ENCODE data around the gene TMEM135.

Gene TMEM135

GRCh38 chr11:87317441-87317840 is 279.7 kb downstream of the TMEM135 start:
- no peak for DNase-seq

- no peak for DNase-seq
These were observed 282.4 kb downstream of the TMEM135 start for GRCh38 chr11:87320123-87320522.

GRCh38 chr11:87322568-87322967 is 284.8 kb downstream of the TMEM135 start:
- no peak for DNase-seq

- no peak for DNase-seq
These were observed 286.2 kb downstream of the TMEM135 start for GRCh38 chr11:87323899-87324298.

GRCh38 chr11:87324817-87325489 is 287.2 kb downstream of the TMEM135 start:
- no peak for DNase-seq

GRCh38 chr11:87325490-87325872 is 287.7 kb downstream of the TMEM135 start:
- no peak for DNase-seq

GRCh38 chr11:87326594-87326993 is 288.9 kb downstream of the TMEM135 start:
- DNase-seq: no peak

GRCh38 chr11:87329172-87329571 is 291.4 kb downstream of the TMEM135 start:
- DNase-seq: no peak

- DNase-seq: no peak
These were observed 292.5 kb downstream of the TMEM135 start for GRCh38 chr11:87330187-87330601.

- DNase-seq: no peak
These were observed 293.5 kb downstream of the TMEM135 start for GRCh38 chr11:87331273-87331672.

GRCh38 chr11:87338046-87338639 is 300.4 kb downstream of the TMEM135 start:
- DNase-seq: no peak

- DNase-seq: no peak
These were observed 301.7 kb downstream of the TMEM135 start for GRCh38 chr11:87339416-87339815.

GRCh38 chr11:87347441-87347840 is 309.7 kb downstream of the TMEM135 start:
- DNase-seq: no peak

- no peak for DNase-seq
These were observed 310.1 kb downstream of the TMEM135 start for GRCh38 chr11:87347854-87348253.

GRCh38 chr11:87351676-87352075 is 313.9 kb downstream of the TMEM135 start:
- no peak for DNase-seq

- peak; percentile 82 for DNase-seq
These were observed 315.3 kb downstream of the TMEM135 start for GRCh38 chr11:87352759-87353707.

- DNase-seq: no peak
These were observed 316.1 kb downstream of the TMEM135 start for GRCh38 chr11:87353771-87354345.

GRCh38 chr11:87355596-87355995 is 317.9 kb downstream of the TMEM135 start:
- no peak for DNase-seq

GRCh38 chr11:87356428-87356827 is 318.7 kb downstream of the TMEM135 start:
- no peak for DNase-seq

GRCh38 chr11:87358461-87358860 is 320.7 kb downstream of the TMEM135 start:
- no peak for DNase-seq

GRCh38 chr11:87359401-87359800 is 321.7 kb downstream of the TMEM135 start:
- DNase-seq: peak; percentile 48

- no peak for DNase-seq
These were observed 324.2 kb downstream of the TMEM135 start for GRCh38 chr11:87361891-87362290.

GRCh38 chr11:87366346-87366745 is 328.6 kb downstream of the TMEM135 start:
- DNase-seq: no peak
